Gastroesophageal sphincter (tissue), 3 donors: ENCODE data around the gene PPP1R3G.

Source experiments
- POLR2AphosphoS5 ChIP-seq: sonication (generic); formaldehyde crosslinking; IDR thresholded peaks from one replicate; pipeline ENCODE4 v1.6.1; 2017; ENCODE audit warnings: antibody characterized with exemption
- TF ChIP-seq, protein P1 (sequence below), 4 experiments: fragments of 200-600 bp in 2 of 4; fragments of 450-650 bp in 2 of 4; sonication (generic) in 1 of 4; IDR thresholded peaks; one replicate each; pipeline ENCODE4 v1.5.1; 2017 to 2019; ENCODE audit warnings: antibody characterized with exemption in 4 of 4, mild to moderate bottlenecking in 2 of 4, moderate library complexity in 2 of 4

DNA sequence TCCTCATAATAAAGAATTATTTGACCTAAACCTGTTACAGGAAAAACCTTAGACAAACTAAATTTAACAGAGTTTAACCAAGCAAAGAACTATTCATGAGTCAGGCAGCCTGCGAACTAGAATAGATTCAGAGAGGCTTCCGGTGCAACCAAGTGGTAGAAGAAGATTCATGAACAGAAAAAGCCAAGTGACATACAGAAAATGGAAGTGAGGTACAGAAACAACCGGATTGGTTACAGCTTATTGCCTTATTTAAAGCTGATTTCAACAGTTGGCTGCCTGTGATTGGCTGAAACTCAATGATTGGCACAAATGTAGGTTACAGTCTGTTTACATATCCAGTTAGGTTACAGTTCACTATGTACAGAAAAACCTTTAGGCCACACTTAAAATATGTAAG, 10.1 kb downstream of the PPP1R3G start:
- TF ChIP-seq, protein P1, sequence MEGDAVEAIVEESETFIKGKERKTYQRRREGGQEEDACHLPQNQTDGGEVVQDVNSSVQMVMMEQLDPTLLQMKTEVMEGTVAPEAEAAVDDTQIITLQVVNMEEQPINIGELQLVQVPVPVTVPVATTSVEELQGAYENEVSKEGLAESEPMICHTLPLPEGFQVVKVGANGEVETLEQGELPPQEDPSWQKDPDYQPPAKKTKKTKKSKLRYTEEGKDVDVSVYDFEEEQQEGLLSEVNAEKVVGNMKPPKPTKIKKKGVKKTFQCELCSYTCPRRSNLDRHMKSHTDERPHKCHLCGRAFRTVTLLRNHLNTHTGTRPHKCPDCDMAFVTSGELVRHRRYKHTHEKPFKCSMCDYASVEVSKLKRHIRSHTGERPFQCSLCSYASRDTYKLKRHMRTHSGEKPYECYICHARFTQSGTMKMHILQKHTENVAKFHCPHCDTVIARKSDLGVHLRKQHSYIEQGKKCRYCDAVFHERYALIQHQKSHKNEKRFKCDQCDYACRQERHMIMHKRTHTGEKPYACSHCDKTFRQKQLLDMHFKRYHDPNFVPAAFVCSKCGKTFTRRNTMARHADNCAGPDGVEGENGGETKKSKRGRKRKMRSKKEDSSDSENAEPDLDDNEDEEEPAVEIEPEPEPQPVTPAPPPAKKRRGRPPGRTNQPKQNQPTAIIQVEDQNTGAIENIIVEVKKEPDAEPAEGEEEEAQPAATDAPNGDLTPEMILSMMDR (IDR thresholded peaks at IDR 0.05), result no peak
- no peak for TF ChIP-seq POLR2AphosphoS5
